Fibroblast of skin of left quadriceps (primary cell): ENCODE measurements around the gene R3HDM2.
"Not testable (repeated sequence)": the region's sequence is repeated elsewhere in the genome, so short reads cannot be mapped to it uniquely, and the experiment has no call there.

Experiments
- DNase-seq, 2 experiments: peaks; one replicate each; pipeline ENCODE4 v3.0.0-alpha.2; 2013; ENCODE audit warnings: low read depth in 2 of 2

Gene R3HDM2

DNA sequence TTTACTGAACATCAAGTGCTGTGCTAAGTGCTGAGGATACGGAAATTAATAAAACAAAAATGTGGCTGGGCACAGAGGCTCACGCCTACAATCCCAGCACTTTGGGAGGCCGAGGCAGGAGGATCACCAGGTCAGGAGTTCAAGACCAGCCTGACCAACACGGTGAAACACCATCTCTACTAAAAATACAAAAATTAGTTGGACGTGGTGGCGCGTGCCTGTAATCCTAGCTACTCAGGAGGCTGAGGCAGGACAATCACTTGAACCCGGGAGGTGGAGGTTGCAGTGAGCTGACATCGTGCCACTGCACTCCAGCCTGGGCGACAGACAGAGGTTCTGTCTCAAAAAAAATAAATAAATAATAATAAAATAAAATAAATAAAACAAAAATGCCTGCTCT lies 3.9 kb downstream of the R3HDM2 start:
- not testable (repeated sequence) for DNase-seq

DNA sequence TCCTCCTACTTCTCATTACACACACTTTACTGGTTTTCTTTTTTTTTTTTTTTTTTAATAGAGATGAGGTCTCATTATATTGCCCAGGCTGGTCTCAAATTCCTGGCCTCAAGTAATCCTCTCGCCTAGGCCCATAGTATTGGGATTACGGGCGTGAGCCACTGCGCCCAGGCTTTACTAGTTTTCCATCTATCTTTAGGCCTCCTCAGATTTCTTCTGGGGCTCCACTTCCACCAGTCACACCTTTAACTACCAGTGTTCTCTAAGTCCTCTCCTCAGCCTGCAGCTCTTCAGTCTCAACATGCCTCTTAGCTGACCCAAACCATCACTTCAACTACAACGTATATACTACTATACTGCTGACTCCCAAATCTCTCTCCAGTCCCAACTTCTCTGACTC lies 10.4 kb downstream of the R3HDM2 start:
- DNase-seq, result no peak

DNA sequence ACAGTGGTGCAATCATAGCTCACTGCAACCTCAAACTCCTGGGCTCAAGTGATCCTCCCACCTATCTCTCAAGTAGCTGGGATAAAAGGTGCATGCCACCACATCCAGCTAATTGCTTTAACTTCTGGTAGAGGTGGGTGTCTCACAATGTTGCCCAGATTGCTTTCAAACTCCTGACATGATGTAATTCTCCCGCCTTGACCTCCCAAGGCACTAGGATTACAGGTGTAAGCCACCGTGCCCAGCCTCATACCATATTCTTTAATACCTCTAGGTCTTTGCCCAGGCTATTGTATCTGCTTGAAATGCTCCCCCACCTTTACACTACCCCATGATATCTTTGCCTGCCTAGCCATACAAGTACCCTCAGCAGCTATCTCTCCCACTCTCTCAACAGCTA lies 11.3 kb downstream of the R3HDM2 start:
- no peak for DNase-seq

DNA sequence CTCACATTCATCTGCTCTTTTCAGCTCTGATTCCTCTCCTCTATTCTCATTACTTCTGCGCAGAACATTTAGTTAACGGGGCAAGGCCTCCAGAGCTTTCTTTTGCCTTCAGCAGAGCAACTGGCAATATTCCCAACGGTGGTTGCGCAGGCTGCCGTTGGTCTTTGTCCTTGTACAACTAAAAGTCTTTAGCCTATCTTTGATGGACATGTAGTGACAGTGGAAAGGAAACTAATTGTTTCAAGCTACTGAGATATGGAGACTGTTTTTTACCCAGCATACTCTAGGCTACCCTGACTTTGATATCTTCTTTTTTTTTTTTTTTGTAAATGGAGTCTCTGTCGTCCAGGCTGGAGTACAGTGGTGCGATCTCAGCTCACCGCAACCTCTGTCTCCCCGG lies 12.6 kb downstream of the R3HDM2 start:
- no peak for DNase-seq

DNA sequence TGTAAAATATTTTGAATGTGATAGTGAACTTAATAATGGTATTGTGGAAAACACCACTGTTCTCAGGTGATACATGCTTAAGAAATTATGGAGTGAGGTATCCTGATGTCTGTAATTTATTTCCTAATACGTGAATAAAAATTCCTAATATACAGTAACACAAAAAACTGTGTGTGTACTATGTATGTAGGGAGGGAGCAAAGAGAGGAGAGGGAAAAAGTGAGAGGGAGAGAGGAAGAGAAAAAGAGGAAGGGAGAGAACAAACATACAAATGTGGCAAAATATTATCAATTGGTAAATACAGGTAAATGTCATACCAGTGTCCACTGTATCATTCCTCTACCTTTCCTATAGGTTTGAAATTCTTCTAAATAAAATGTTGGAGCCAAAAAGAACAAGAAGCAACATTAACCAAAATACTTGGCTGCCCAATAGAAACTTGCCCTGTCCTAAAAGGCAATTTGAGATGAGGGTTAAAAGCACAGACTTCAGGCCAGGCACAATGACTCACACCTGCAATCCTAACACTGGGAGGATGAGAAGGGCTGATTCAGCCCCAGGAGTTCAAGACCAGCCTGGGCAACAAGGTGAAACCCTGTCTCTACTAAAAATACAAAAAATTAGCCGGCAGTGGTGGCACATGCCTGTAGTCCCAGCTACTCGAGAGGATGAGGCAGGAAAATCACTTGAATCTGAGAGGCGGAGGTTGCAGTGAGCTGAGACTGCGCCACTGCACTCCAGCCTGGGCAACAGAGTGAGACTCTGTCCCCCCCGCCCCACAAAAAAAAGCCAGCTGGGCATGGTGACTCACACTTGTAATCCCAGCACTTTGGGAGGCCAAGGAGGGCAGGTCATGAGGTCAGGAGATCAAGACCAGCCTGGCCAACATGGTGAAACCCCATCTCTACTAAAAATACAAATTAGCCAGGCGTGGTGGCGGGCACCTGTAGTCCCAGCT lies 14.5 kb downstream of the R3HDM2 start:
- DNase-seq, result no peak

DNA sequence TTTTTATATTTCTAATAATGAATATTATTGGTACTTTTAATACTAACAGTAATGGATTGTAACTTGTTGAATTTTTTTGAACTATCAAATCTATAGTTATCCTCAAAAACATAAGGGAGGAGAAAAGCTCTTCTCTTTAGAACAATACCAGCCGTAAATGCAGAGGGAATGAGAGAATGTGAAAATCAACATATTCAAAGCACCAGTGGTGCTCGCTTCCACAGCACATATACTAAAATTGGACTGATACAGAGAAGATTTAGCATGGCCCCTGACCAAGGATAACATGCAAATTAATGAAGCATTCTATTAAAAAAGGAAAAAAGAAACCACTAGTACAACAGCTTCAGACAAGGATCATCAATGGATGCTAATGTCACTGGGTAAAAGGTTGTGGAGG lies 15.8 kb downstream of the R3HDM2 start:
- no peak for DNase-seq

DNA sequence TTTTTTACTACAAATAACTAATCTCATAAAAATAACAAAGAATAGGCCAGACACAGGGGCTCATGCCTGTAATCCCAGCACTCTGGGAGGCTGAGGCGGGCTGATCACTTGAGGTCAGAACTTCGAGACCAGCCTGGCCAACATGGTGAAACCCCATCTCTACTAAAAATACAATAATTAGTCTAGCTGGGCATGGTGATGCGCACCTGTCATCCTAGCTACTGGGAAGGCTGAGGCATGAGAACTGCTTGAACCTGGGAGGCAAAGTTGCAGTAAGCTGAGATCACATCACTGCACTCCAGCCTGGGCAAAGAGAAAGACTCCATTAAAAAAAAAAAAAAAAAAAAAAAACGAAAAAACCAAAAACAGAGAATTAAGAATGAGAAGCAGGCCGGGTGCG lies 16.7 kb downstream of the R3HDM2 start:
- DNase-seq, result not testable (repeated sequence)

DNA sequence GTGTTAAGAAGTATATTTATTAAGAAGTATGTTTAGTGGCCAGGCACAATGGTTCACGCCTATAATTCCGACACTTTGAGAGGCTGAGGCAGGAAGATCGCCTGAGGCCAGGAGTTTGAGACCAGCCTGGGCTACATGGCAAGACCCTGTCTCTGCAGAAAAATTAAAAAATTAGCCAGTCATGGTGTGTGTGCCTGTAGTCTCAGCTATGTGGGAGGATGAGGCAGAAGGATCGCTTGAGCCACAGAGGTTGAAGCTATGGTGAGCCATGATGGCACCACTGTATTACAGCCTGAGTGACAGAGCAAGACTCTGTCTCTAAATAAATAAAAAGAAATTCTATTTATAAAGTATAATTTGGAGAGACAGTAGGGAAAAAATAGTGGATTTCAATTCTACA lies 20.3 kb downstream of the R3HDM2 start:
- DNase-seq, result no peak

DNA sequence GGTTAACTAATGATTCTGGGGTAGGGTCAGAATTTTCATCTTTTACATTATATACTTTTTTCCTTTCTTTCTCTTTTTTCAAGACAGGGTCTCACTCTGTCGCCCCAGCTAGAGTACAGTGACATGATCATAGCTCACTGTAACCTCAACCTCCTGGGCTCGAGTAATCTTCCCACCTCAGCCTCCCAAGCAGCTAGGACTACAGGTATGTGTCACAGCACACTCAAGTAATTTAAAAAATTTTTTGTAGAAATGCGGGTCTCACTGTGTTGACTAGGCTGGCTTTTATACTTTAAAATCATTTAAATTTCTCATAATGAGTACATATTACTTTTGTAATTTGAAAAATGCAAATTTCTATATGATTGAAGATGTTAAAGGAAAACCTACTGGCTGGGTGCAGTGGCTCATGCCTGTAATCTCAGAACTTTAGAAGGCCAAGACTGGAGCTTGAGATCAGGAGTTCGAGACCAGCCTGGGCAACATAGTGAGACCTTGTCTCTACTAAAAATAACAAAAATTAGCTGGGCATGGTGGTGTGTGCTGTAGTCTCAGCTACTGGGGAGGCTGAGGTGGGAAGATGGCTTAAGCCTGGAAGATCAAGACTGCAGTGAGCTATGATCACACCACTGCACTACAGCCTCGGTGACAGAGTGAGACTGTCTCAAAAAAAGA lies 25.7 kb downstream of the R3HDM2 start:
- DNase-seq, result no peak

DNA sequence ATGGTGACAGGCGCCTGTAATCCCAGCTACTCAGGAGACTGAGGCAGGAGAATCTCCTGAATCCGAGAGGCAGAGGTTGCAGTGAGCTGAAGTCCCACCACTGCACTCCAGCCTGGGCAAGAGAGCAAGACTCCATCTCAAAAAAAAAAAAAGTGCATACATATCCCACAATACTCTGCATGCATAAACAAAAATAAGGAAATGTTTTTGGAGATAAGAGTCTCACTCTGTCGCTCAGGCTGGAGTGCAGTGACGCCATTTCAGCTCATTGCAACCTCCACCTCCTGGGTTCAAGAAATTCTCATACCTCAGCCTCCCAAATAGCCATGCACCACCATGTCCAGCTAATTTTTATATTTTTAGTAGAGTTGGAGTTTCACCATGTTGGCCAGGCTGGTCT lies 28.7 kb downstream of the R3HDM2 start:
- not testable (repeated sequence) for DNase-seq

DNA sequence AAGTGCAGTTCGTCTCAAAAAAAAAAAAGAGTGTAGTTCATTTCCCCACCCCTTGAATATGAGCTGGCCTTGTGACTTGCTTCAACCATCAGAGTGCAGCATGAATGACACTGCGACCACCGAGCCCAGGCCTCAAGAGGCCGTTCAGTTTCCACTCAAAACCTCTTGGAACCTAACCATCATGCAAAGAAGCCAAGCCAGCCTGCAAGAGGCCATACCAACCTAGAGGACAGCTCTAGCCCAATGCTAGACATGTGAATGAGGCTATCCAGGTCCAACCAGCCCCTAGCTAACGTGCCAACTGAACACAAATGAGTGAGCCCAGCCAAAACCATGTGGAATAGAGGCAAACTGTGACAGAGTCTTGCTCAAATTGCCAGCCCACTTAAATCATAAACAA lies 29.7 kb downstream of the R3HDM2 start:
- no peak for DNase-seq

DNA sequence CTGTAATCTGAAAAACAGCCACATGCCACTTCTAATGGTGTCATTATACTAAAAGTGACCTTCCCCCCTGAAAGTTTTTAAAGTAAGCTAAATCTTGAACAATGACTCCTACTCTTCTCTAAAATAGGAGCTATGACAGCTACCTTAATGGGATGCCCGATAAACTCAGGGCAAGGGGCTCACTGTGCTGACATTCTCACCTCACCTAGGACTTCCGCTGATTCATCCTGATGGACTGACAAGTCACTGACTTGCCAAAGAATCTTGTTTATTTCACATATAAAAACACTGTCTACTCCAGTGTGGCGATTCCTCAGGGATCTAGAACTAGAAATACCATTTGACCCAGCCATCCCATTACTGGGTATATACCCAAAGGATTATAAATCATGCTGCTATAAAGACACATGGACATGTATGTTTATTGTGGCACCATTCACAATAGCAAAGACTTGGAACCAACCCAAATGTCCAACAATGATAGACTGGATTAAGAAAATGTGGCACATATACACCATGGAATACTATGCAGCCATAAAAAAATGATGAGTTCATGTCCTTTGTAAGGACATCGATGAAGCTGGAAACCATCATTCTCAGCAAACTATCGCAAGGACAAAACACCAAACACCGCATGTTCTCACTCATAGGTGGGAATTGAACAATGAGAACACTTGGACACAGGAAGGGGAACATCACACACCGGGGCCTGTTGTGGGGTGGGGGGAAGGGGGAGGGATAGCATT lies 31.0 kb downstream of the R3HDM2 start:
- DNase-seq, result not testable (repeated sequence)

DNA sequence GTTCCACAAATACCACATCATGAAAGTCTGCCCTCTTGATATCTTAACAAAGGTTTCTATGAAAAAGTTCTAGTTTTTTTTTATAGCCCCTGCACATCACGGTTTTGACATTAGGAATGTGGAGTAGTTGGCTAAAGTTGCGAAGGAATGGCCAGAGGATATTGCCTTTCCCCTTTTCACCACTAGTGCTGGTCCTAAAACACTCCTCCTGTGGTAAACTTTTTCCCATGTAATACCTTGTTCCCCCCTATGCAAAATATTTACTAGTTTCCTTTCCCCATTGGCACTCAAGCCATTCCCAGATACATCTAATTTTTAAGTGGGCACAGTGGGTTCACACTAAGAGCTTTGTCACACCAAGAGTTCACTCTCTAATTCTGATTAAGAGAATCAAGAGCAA lies 33.4 kb downstream of the R3HDM2 start:
- no peak for DNase-seq

DNA sequence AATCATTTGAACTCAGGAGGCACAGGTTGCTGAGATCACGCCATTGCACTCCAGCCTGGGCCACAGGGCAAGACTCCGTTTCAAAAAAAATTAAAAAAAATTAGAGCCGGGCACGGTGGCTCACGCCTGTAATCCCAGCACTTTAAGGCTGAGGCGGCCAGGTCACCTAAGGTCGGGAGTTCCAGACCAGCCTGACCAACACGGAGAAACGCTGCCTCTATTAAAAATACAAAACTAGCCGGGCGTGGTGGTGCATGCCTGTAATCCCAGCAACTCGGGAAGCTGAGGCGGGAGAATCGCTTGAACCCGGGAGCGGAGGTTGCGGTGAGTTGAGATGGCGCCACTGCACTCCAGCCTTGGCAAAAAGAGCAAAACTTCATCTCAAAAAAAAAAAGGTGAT lies 35.7 kb downstream of the R3HDM2 start:
- DNase-seq, result no peak

DNA sequence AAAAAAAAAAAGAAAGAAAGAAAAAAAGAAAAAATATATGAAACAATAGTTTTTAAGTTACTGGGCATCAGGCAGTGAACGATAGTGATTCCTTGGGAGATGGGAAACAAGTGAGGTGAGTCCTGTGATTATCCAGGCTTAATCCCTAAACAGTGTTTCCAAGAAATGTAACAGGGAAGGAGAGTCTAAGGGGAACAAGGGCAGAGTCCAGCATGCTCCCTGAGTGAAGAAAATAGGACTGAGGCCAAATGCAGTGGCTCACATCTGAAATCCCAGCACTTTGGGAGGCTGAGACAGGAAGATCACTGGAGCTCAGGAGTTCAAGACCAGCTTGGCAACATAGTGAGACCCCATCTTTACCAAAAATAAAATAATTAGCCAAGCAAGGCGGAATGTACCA lies 40.7 kb downstream of the R3HDM2 start:
- no peak for DNase-seq

DNA sequence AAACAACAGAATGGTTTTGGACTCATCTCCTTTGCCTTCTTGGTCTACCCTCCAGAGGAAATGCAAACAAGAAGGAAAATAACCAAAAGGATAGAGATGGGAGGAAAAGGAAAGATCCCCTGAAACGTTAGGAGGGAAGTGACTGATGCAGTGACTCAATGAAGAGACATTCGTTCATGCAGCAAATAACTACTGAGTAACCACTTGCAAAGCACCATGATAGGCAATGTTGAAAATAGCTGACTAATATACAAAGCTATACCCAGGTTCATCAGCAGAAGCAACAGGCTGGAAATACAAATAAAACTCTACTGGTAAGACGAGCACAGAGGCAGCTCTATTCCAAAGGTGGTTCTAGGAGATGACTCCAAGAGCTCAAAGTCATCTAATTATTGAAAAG lies 41.8 kb downstream of the R3HDM2 start:
- DNase-seq, result peak; percentile 53 to 57

DNA sequence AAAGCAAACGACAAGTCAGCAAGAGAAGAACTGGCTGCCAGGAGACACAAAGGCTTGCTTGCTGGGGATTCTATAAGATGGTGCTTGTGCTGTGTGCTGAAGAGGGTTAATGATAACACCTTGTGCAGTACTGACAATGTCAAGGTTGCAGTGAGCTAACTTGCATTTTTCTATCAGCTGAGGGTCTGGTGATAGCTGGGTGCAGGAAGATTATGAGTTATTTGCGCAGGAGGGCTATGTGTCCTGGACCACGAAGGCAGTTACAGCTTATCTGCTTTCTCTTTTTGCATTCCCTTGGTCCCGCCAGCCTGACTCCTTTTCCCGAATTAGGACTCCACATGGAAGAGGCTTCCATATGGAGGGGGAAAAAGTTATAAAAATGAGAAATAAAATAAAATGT lies 42.4 kb downstream of the R3HDM2 start:
- DNase-seq, result no peak

DNA sequence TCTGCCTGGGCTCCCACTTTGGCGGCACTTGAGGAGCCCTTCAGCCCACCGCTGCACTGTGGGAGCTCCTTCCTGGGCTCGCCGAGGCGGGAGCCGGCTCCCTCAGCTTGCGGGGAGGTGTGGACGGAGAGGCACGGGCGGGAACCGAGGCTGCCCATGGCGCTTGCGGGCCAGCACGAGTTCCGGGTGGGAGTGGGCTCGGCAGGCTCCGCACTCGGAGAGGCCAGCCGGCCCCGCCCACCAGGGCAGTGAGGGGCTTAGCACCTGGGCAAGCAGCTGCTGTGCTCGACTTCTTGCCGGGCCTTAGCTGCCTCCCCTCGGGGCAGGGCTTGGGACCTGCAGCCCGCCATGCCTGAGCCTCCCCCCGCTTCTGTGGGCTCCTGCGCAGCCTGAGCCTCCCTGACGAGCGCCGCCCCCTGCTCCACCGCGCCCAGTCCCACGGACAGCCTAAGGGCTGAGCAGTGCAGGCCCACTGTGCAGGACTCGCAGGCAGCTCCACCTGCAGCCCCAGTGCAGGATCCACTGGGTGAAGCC lies 44.6 kb downstream of the R3HDM2 start:
- no peak for DNase-seq

DNA sequence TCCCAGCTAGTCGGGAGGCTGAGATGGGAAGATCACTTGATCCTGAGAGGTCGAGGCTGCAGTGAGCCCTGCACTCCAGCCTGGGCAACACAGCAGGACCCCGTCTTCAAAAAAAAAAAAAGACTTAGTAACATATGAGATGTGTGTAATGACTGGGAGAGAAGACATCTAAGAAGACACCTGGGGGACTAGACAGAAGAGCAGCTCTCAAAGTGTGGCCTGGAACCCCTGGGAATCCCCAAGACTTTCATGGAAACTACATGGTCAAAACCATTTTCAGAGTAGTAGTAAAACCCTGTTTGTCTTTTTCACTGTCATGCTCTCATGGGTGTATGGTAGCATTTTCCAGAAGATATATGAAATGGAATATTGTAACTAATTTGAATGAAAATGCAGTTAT lies 45.3 kb downstream of the R3HDM2 start:
- DNase-seq, result no peak

DNA sequence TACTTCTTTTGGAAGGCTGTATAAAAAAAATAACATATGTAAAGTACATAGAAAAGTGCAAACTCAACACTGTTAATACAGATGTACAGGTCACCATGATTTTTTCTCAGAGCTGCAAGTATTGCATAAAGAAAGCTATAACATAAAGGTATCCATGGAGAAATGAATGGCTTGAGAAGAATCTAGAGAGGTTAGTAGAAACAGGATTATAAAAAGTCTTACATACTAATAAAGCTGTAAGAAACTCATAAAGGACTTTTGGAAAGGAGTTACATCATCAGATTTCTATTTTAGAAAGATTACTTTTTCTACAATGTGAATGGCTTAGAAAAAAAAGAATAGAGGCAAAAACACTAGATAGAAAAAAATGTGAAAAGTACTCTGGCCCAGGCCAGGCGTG lies 46.4 kb downstream of the R3HDM2 start:
- no peak for DNase-seq

DNA sequence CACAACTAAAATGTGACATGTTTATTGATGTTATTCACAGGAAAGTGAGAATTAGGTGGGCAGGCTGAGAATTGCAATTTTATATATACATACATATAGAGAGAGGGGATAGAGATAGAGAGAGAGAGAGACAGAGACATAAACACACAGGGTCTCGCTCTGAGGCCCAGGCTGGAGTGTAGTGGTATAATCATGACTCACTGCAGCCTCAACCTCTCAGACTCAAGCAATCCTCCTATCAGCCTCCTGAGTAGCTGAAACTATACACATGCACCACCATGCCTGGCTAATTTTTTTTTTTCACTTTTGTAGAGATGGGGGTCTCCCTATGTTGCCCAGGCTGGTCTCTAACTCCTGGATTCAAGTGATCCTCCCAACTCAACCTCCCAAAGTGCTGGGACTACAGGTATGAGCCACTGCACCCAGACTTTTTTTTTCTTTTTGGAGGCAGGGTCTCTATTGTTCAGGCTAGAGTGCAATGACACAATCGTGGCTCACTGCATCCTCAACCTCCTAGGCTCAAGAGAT lies 49.1 kb downstream of the R3HDM2 start:
- no peak for DNase-seq

DNA sequence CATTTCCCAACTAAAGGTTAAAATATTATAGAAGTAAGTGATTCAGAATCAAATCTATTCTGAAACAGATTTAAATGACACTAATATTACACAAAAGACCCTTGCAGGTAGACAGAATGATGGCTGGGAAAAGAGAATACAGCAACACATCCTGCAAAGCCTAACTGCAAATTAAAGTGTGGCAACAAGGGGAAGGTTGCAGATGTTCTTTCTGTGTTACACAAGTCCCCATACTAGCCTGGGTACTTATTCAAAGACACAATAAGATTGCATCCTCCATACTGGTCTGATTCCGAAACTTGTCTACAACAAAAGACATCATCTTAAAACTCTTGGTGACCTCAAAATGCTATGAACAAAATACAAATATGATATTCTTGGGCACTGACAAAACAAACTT lies 50.5 kb downstream of the R3HDM2 start:
- no peak for DNase-seq
